GM23338 (cell line): Measurements from ENCODE around the gene CSF1R. TPM values are rescaled to one million over a fixed set of nuclear protein-coding genes. Genes with fewer than 3 reads are reported as not detected.

Experiments
- ATAC-seq: fragments of 200-7000 bp; cut with Tn5 transposase; 3 replicates; pipeline ENCODE4 v1.9.1; 2020
- DNase-seq: peaks from one replicate; pipeline ENCODE4 v3.0.0-alpha.2; 2015; ENCODE audit warnings: low spot score
- H2AFZ ChIP-seq: fragments of 200-600 bp; sonication (generic); 2 replicates; pipeline ENCODE4 v1.8.0; 2016; ENCODE audit warnings: antibody characterized with exemption, mild to moderate bottlenecking, moderate library complexity
- H3F3A ChIP-seq: fragments of 200-600 bp; sonication (generic); replicated peaks from 2 replicates; pipeline ENCODE4 v1.8.0; 2017; ENCODE audit warnings: antibody characterized with exemption, mixed run types, low read depth
- H3K27ac ChIP-seq: fragments of 200-600 bp; sonication (generic); 2 replicates; pipeline ENCODE4 v1.6.1; 2016; ENCODE audit warnings: low read depth
- H3K27me3 ChIP-seq: fragments of 200-600 bp; sonication (generic); 2 replicates; pipeline ENCODE4 v1.8.0; 2016; ENCODE audit warnings: mild to moderate bottlenecking, mixed run types, moderate library complexity; ENCODE audit not compliant: insufficient read depth
- H3K36me3 ChIP-seq: fragments of 200-600 bp; sonication (generic); 2 replicates; pipeline ENCODE4 v1.8.0; 2016; ENCODE audit warnings: mild to moderate bottlenecking; ENCODE audit not compliant: insufficient read depth
- H3K4me1 ChIP-seq: fragments of 200-600 bp; sonication (generic); 2 replicates; pipeline ENCODE4 v1.8.0; 2016; ENCODE audit warnings: mild to moderate bottlenecking, moderate library complexity; ENCODE audit not compliant: insufficient read depth
- H3K4me2 ChIP-seq: fragments of 200-600 bp; sonication (generic); 2 replicates; pipeline ENCODE4 v1.7.1; 2017; ENCODE audit warnings: mixed run types
- H3K4me3 ChIP-seq: fragments of 200-600 bp; sonication (generic); 2 replicates; pipeline ENCODE4 v1.6.1; 2016; ENCODE audit warnings: mixed run types
- H3K79me2 ChIP-seq: fragments of 200-600 bp; sonication (generic); replicated peaks from 2 replicates; pipeline ENCODE4 v1.8.0; 2017; ENCODE audit warnings: mild to moderate bottlenecking; ENCODE audit not compliant: insufficient read depth
- H3K9me2 ChIP-seq: fragments of 200-600 bp; sonication (generic); 2 replicates; pipeline ENCODE4 v1.8.0; 2017; ENCODE audit not compliant: insufficient read depth
- H4K20me1 ChIP-seq: fragments of 200-600 bp; sonication (generic); replicated peaks from 2 replicates; pipeline ENCODE4 v1.8.0; 2017; ENCODE audit warnings: mild to moderate bottlenecking; ENCODE audit not compliant: insufficient read depth
- H3K27ac Mint-ChIP-seq: 2 replicates; pipeline ENCODE4 v1.8.0; 2020; ENCODE audit warnings: inconsistent platforms, mild to moderate bottlenecking, moderate library complexity, mixed read lengths
- H3K27me3 Mint-ChIP-seq: 3 replicates; pipeline ENCODE4 v1.8.0; 2022; ENCODE audit warnings: low read depth, mild to moderate bottlenecking, moderate library complexity, mixed read lengths, inconsistent platforms; ENCODE audit not compliant: insufficient read depth, poor library complexity
- H3K36me3 Mint-ChIP-seq: 3 replicates; pipeline ENCODE4 v1.8.0; 2021; ENCODE audit warnings: low read depth, mild to moderate bottlenecking, inconsistent platforms, moderate library complexity, mixed read lengths
- H3K4me1 Mint-ChIP-seq: 3 replicates; pipeline ENCODE4 v1.8.0; 2020; ENCODE audit warnings: mild to moderate bottlenecking, inconsistent platforms, mixed read lengths
- H3K4me3 Mint-ChIP-seq: 3 replicates; pipeline ENCODE4 v1.8.0; 2021; ENCODE audit warnings: moderate library complexity, mild to moderate bottlenecking, inconsistent platforms, mixed read lengths
- H3K9me3 Mint-ChIP-seq: 3 replicates; pipeline ENCODE4 v1.8.0; 2020; ENCODE audit warnings: moderate library complexity, mild to moderate bottlenecking, inconsistent platforms, mixed read lengths
- ETS1 ChIP-seq: IDR thresholded peaks from 2 replicates; pipeline ENCODE4 v1.6.1; 2016; ENCODE audit warnings: antibody characterized with exemption
- EZH2 ChIP-seq: fragments of 200-600 bp; sonication (generic); IDR thresholded peaks from one replicate; pipeline ENCODE4 v1.8.0; 2017; ENCODE audit warnings: antibody characterized with exemption, mild to moderate bottlenecking, low read depth; ENCODE audit not compliant: unreplicated experiment
- EZH2phosphoT487 ChIP-seq: fragments of 200-600 bp; sonication (generic); IDR thresholded peaks from one replicate; pipeline ENCODE4 v1.8.1; 2018; ENCODE audit warnings: antibody characterized with exemption; ENCODE audit not compliant: unreplicated experiment
- JUNB ChIP-seq: IDR thresholded peaks from one replicate; pipeline ENCODE4 v1.6.1; 2016; ENCODE audit warnings: antibody characterized with exemption; ENCODE audit not compliant: unreplicated experiment
- NANOG ChIP-seq: IDR thresholded peaks from 2 replicates; pipeline ENCODE4 v1.6.1; 2016; ENCODE audit warnings: antibody characterized with exemption, borderline replicate concordance
- POLR2AphosphoS5 ChIP-seq: IDR thresholded peaks from 2 replicates; pipeline ENCODE4 v1.6.1; 2016; ENCODE audit warnings: antibody characterized with exemption, low read depth
- STAT1 ChIP-seq: IDR thresholded peaks from one replicate; pipeline ENCODE4 v1.6.1; 2016; ENCODE audit warnings: antibody characterized with exemption; ENCODE audit not compliant: unreplicated experiment
- ZNF114 ChIP-seq: fragments of 250-450 bp; sonication (Bioruptor Pico); IDR thresholded peaks from 2 replicates; pipeline ENCODE4 v1.5.0; 2020; ENCODE audit warnings: mild to moderate bottlenecking, moderate library complexity
- ZNF331 ChIP-seq: fragments of 250-450 bp; sonication (Bioruptor Pico); IDR thresholded peaks from 2 replicates; pipeline ENCODE4 v1.5.0; 2020; ENCODE audit warnings: low read depth, mild to moderate bottlenecking, moderate library complexity
- polyA plus RNA-seq: library from polyadenylated mRNA; unstranded; fragments of >200 nt; fragmentation: Nextera tagmentation; extraction: Ambion mirVana; gene quantifications from 2 replicates; pipeline ENCODE4 v1.2.1, GENCODE V29; 2016
- total RNA-seq: library from RNA; depleted of rRNA; stranded (reverse); fragments of >200 nt; shearing (Covaris generic); gene quantifications from 2 replicates; pipeline ENCODE4 v1.2.3, GENCODE V29; 2014
- TF ChIP-seq, protein P1 (sequence below), 2 experiments: fragments of 200-600 bp in 1 of 2; sonication (generic) in 1 of 2; conservative IDR thresholded peaks; 2 replicates each; pipeline versions ENCODE4 v1.5.1 to v1.6.1; 2016 to 2017; ENCODE audit warnings: antibody characterized with exemption in 2 of 2, low read depth in 2 of 2, mild to moderate bottlenecking in 2 of 2, moderate library complexity in 1 of 2
- TF ChIP-seq, protein P2 (sequence below): IDR thresholded peaks from one replicate; pipeline ENCODE4 v1.6.1; 2018; ENCODE audit warnings: antibody characterized with exemption; ENCODE audit not compliant: unreplicated experiment

CSF1R gene
- total and polyA plus RNA-seq, 2 experiments from 2014 or later: 0.21 TPM; not detected in 1

DNA sequence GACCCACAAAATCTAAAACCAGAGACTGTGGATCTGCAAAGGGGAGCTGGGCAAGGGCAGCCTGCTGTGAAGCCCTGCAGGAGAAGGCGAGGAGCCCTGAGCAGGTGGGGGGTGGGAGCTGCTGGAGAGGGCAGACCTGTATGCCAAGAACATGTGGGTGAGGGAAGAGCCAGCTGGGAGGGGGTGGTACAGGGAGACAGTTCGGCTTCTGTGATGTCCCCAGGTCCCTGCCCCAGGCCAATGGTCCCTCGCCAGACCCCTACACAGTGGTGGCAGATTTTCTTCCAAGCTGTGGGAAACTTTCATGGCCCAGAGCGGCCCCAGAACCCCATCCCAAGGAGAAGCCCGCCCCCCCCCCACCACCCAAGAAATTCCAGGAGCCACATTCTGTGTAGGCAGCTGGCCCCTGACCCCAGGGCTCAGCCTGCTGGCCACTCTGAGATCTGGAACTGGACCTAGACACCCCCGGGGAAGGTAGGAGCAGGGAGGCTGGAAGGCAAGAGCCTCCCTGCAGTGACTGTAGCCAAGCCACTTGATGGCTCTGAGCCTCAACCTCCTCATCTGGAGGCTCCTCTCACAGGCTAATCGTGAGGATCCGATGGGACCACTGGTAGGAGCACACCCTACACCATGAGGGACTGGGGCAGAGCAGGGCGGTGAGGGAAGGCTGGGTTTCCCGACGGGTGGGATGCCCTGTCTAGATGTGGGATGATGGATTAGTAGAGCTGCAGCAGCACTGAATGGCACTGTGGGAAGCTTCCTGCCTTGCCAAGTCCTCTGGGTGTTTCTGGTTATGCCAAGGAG, 22.6 kb upstream of the CSF1R start:
- Mint-ChIP-seq H3K27me3 (peaks cover 4% of the 10 kb centered on the region), H3K36me3 (no peaks in the 10 kb centered on the region), H3K4me3 (no peak overlapping the region), H3K9me3 (no peaks in the 10 kb centered on the region), H3K27ac (no peak overlapping the region), H3K4me1 (peaks cover 4% of the 10 kb centered on the region; the same call in 2 of the 3 replicates)
- Histone ChIP-seq H3K36me3 (no peaks in the 10 kb centered on the region), H4K20me1 (no peaks in the 10 kb centered on the region), H2AFZ (no peak overlapping the region), H3K79me2 (no peaks in the 10 kb centered on the region), H3K9me2 (no peaks in the 10 kb centered on the region), H3F3A (no peaks in the 10 kb centered on the region), H3K4me3 (no peak overlapping the region), H3K4me1 (no peaks in the 10 kb centered on the region), H3K27ac (no peak overlapping the region), H3K27me3 (no peaks in the 10 kb centered on the region), H3K4me2 (no peak overlapping the region)
- DNase-seq (no peak), ATAC-seq (no peak)
- TF ChIP-seq STAT1 (no peak), ETS1 (no peak), EZH2 (no peak)
- TF ChIP-seq, protein P1, sequence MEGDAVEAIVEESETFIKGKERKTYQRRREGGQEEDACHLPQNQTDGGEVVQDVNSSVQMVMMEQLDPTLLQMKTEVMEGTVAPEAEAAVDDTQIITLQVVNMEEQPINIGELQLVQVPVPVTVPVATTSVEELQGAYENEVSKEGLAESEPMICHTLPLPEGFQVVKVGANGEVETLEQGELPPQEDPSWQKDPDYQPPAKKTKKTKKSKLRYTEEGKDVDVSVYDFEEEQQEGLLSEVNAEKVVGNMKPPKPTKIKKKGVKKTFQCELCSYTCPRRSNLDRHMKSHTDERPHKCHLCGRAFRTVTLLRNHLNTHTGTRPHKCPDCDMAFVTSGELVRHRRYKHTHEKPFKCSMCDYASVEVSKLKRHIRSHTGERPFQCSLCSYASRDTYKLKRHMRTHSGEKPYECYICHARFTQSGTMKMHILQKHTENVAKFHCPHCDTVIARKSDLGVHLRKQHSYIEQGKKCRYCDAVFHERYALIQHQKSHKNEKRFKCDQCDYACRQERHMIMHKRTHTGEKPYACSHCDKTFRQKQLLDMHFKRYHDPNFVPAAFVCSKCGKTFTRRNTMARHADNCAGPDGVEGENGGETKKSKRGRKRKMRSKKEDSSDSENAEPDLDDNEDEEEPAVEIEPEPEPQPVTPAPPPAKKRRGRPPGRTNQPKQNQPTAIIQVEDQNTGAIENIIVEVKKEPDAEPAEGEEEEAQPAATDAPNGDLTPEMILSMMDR (conservative IDR thresholded peaks at IDR 0.05; ENCODE audit: low read depth in 2 of 2): no peak

- H3K27ac Mint-ChIP-seq: no peak overlapping the region
- DNase-seq (no peak), ATAC-seq (no peak)
- no peaks in the 10 kb centered on the region for H3K9me2 ChIP-seq
- H3F3A ChIP-seq: no peaks in the 10 kb centered on the region
- no peak overlapping the region for H3K4me3 Mint-ChIP-seq
- H3K4me1 Mint-ChIP-seq: peaks cover under 1% of the 10 kb centered on the region; the same call in 2 of the 3 replicates
- H3K4me2 ChIP-seq: no peak overlapping the region
- no peaks in the 10 kb centered on the region for H3K27me3 ChIP-seq
- H3K27me3 Mint-ChIP-seq: peaks cover 8% of the 10 kb centered on the region
- H3K36me3 Mint-ChIP-seq: no peaks in the 10 kb centered on the region
- no peaks in the 10 kb centered on the region for H3K9me3 Mint-ChIP-seq
- H3K36me3 ChIP-seq: no peaks in the 10 kb centered on the region
- H2AFZ ChIP-seq: no peak overlapping the region
- H3K27ac ChIP-seq: no peak overlapping the region
- no peaks in the 10 kb centered on the region for H3K79me2 ChIP-seq
- no peaks in the 10 kb centered on the region for H4K20me1 ChIP-seq
- no peak overlapping the region for H3K4me3 ChIP-seq
- no peaks in the 10 kb centered on the region for H3K4me1 ChIP-seq
- TF ChIP-seq JUNB (no peak), ETS1 (no peak), NANOG (no peak), STAT1 (no peak), ZNF331 (CRISPR knock-in tag) (no peak), ZNF114 (CRISPR knock-in tag) (no peak), POLR2AphosphoS5 (no peak), EZH2phosphoT487 (no peak), EZH2 (no peak)
- TF ChIP-seq, protein P2, sequence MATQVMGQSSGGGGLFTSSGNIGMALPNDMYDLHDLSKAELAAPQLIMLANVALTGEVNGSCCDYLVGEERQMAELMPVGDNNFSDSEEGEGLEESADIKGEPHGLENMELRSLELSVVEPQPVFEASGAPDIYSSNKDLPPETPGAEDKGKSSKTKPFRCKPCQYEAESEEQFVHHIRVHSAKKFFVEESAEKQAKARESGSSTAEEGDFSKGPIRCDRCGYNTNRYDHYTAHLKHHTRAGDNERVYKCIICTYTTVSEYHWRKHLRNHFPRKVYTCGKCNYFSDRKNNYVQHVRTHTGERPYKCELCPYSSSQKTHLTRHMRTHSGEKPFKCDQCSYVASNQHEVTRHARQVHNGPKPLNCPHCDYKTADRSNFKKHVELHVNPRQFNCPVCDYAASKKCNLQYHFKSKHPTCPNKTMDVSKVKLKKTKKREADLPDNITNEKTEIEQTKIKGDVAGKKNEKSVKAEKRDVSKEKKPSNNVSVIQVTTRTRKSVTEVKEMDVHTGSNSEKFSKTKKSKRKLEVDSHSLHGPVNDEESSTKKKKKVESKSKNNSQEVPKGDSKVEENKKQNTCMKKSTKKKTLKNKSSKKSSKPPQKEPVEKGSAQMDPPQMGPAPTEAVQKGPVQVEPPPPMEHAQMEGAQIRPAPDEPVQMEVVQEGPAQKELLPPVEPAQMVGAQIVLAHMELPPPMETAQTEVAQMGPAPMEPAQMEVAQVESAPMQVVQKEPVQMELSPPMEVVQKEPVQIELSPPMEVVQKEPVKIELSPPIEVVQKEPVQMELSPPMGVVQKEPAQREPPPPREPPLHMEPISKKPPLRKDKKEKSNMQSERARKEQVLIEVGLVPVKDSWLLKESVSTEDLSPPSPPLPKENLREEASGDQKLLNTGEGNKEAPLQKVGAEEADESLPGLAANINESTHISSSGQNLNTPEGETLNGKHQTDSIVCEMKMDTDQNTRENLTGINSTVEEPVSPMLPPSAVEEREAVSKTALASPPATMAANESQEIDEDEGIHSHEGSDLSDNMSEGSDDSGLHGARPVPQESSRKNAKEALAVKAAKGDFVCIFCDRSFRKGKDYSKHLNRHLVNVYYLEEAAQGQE: no peak
- TF ChIP-seq, protein P1 (conservative IDR thresholded peaks at IDR 0.05; ENCODE audit: low read depth in 2 of 2): no peak
Measured at GRCh38 chr5:150107909-150108447, 21.6 kb upstream of the CSF1R start.
